H9 (cell line): ENCODE measurements around the gene P4HA1. TPM values are rescaled to one million over a fixed set of nuclear protein-coding genes. Genes with fewer than 3 reads are reported as not detected.

ENCODE experiments used
- DNase-seq: peaks from one replicate; pipeline ENCODE4 v3.0.0-alpha.2; 2017
- H2AFZ ChIP-seq: one replicate; pipeline ENCODE4 v1.6.1; 2013; ENCODE audit warnings: mild to moderate bottlenecking, low read length, control low read depth, moderate library complexity
- H2AK5ac ChIP-seq: 2 replicates; pipeline ENCODE4 v1.6.1; 2013; ENCODE audit warnings: low read length, control low read depth, mixed read lengths; ENCODE audit not compliant: insufficient read length
- H2BK120ac ChIP-seq: one replicate; pipeline ENCODE4 v1.6.1; 2013; ENCODE audit warnings: low read depth, mild to moderate bottlenecking, low read length, control low read depth, inconsistent platforms; ENCODE audit not compliant: poor library complexity, severe bottlenecking
- H2BK12ac ChIP-seq: 2 replicates; pipeline ENCODE4 v1.6.1; 2013; ENCODE audit warnings: low read length, control low read depth, mixed read lengths, low read depth; ENCODE audit not compliant: insufficient read length
- H2BK15ac ChIP-seq: 2 replicates; pipeline ENCODE4 v1.6.1; 2013; ENCODE audit warnings: low read depth, low read length, control low read depth
- H2BK20ac ChIP-seq: one replicate; pipeline ENCODE4 v1.6.1; 2013; ENCODE audit warnings: low read depth, mild to moderate bottlenecking, low read length, control low read depth, inconsistent platforms; ENCODE audit not compliant: poor library complexity, severe bottlenecking
- H2BK5ac ChIP-seq: 2 replicates; pipeline ENCODE4 v1.6.1; 2013; ENCODE audit warnings: low read length, control low read depth, mixed read lengths; ENCODE audit not compliant: insufficient read length
- H3K14ac ChIP-seq: 2 replicates; pipeline ENCODE4 v1.6.1; 2013; ENCODE audit warnings: low read length, control low read depth; ENCODE audit not compliant: insufficient read depth
- H3K18ac ChIP-seq: 2 replicates; pipeline ENCODE4 v1.6.1; 2013; ENCODE audit warnings: low read depth, mild to moderate bottlenecking, mixed read lengths, low read length, control low read depth; ENCODE audit not compliant: insufficient read length
- H3K23ac ChIP-seq: 2 replicates; pipeline ENCODE4 v1.6.1; 2013; ENCODE audit warnings: low read length, control low read depth, mixed read lengths, low read depth; ENCODE audit not compliant: insufficient read length
- H3K23me2 ChIP-seq: 2 replicates; pipeline ENCODE4 v1.6.1; 2013; ENCODE audit warnings: low read depth, mild to moderate bottlenecking, mixed read lengths, low read length, control low read depth; ENCODE audit not compliant: insufficient read length, poor library complexity, severe bottlenecking
- H3K27ac ChIP-seq: 2 replicates; pipeline ENCODE4 v1.5.1; 2013; ENCODE audit warnings: low read length, control low read depth, mixed read lengths, low read depth; ENCODE audit not compliant: insufficient read length
- H3K27me3 ChIP-seq: 2 replicates; pipeline ENCODE4 v1.6.1; 2013; ENCODE audit warnings: low read length, control low read depth, inconsistent platforms; ENCODE audit not compliant: insufficient read depth
- H3K4ac ChIP-seq: 2 replicates; pipeline ENCODE4 v1.6.1; 2013; ENCODE audit warnings: low read depth, mild to moderate bottlenecking, control low read depth, inconsistent platforms, low read length, moderate library complexity
- H3K4me1 ChIP-seq: 2 replicates; pipeline ENCODE4 v1.6.1; 2013; ENCODE audit warnings: low read length, control low read depth, inconsistent platforms; ENCODE audit not compliant: insufficient read depth
- H3K4me2 ChIP-seq: 2 replicates; pipeline ENCODE4 v1.6.1; 2013; ENCODE audit warnings: low read length, control low read depth, mixed read lengths; ENCODE audit not compliant: insufficient read length, insufficient read depth
- H3K56ac ChIP-seq: 2 replicates; pipeline ENCODE4 v1.6.1; 2013; ENCODE audit warnings: low read depth, mild to moderate bottlenecking, mixed read lengths, low read length, control low read depth; ENCODE audit not compliant: insufficient read length
- H3K79me1 ChIP-seq: 2 replicates; pipeline ENCODE4 v1.6.1; 2013; ENCODE audit warnings: low read depth, mild to moderate bottlenecking, moderate library complexity, low read length, control low read depth, inconsistent platforms; ENCODE audit not compliant: insufficient read depth, poor library complexity, severe bottlenecking
- H3K79me2 ChIP-seq: 2 replicates; pipeline ENCODE4 v1.6.1; 2013; ENCODE audit warnings: low read length, control low read depth, inconsistent platforms; ENCODE audit not compliant: insufficient read depth
- H3K9ac ChIP-seq: 2 replicates; pipeline ENCODE4 v1.6.1; 2013; ENCODE audit warnings: low read length, control low read depth, mixed read lengths; ENCODE audit not compliant: insufficient read length; ENCODE audit errors: extremely low read depth
- H3K9me3 ChIP-seq: one replicate; pipeline ENCODE4 v1.6.1; 2013; ENCODE audit warnings: low read depth, low read length, inconsistent platforms; ENCODE audit not compliant: control insufficient read depth
- H3T11ph ChIP-seq: one replicate; pipeline ENCODE4 v1.6.1; 2013; ENCODE audit warnings: mild to moderate bottlenecking, low read length, control low read depth, inconsistent platforms
- H4K20me1 ChIP-seq: one replicate; pipeline ENCODE4 v1.6.1; 2013; ENCODE audit not compliant: control insufficient read depth, insufficient read length, insufficient read depth
- H4K5ac ChIP-seq: 2 replicates; pipeline ENCODE4 v1.6.1; 2013; ENCODE audit warnings: low read depth, mild to moderate bottlenecking, mixed read lengths, low read length, control low read depth; ENCODE audit not compliant: insufficient read length
- H4K8ac ChIP-seq: replicated peaks from 2 replicates; pipeline ENCODE4 v1.6.1; 2013; ENCODE audit warnings: low read length, control low read depth, mixed read lengths, low read depth; ENCODE audit not compliant: insufficient read length
- H4K91ac ChIP-seq: 2 replicates; pipeline ENCODE4 v1.6.1; 2013; ENCODE audit warnings: low read depth, mild to moderate bottlenecking, moderate library complexity, mixed read lengths, low read length, control low read depth; ENCODE audit not compliant: insufficient read length
- H3K27ac Mint-ChIP-seq, 3 experiments: 2 replicates in 2 of 3; 3 replicates in 1 of 3; pipeline ENCODE4 v1.8.0; 2020 to 2021; ENCODE audit warnings: mixed read lengths in 3 of 3, mild to moderate bottlenecking in 1 of 3, moderate library complexity in 1 of 3
- H3K27me3 Mint-ChIP-seq: 2 replicates; pipeline ENCODE4 v1.8.0; 2021; ENCODE audit warnings: low read depth, mild to moderate bottlenecking, moderate library complexity, mixed read lengths
- H3K36me3 Mint-ChIP-seq, 3 experiments: 2 replicates in 2 of 3; 3 replicates in 1 of 3; pipeline ENCODE4 v1.8.0; 2020 to 2021; ENCODE audit warnings: low read depth in 3 of 3, mixed read lengths in 3 of 3; ENCODE audit not compliant: insufficient read depth in 1 of 3
- H3K4me1 Mint-ChIP-seq, 2 experiments: 2 replicates each; pipeline ENCODE4 v1.8.0; 2020; ENCODE audit warnings: mixed read lengths in 2 of 2
- H3K4me3 Mint-ChIP-seq, 2 experiments: 2 replicates in 1 of 2; 3 replicates in 1 of 2; pipeline ENCODE4 v1.8.0; 2020 to 2021; ENCODE audit warnings: mild to moderate bottlenecking in 2 of 2, mixed read lengths in 2 of 2, moderate library complexity in 1 of 2
- H3K9me3 Mint-ChIP-seq, 2 experiments: 2 replicates in 1 of 2; 3 replicates in 1 of 2; pipeline ENCODE4 v1.8.0; 2020; ENCODE audit warnings: mild to moderate bottlenecking in 2 of 2, mixed read lengths in 2 of 2, moderate library complexity in 1 of 2
- WGBS: extraction: QIAGEN DNeasy Blood & Tissue Kit; methylation state at CpG from one replicate; pipeline ENCODE4 v1.1.7; 2013; ENCODE audit warnings: missing lambda C conversion rate, low lambda C conversion rate, mixed read lengths; ENCODE audit not compliant: insufficient read length; ENCODE audit errors: extremely low coverage; 5-methylcytosine and 5-hydroxymethylcytosine counted together
- total RNA-seq: library from RNA; stranded (reverse); gene quantifications from 2 replicates; pipeline ENCODE4 v1.2.1, GENCODE V29; 2021
- TF ChIP-seq, protein P1 (sequence below): fragments of 200-600 bp; sonication (generic); conservative IDR thresholded peaks from 3 replicates; pipeline ENCODE4 v1.8.0; 2021; ENCODE audit warnings: antibody characterized with exemption, mild to moderate bottlenecking

The P4HA1 gene
- total RNA-seq, 1 experiment from 2014 or later = 48.6 TPM

DNA sequence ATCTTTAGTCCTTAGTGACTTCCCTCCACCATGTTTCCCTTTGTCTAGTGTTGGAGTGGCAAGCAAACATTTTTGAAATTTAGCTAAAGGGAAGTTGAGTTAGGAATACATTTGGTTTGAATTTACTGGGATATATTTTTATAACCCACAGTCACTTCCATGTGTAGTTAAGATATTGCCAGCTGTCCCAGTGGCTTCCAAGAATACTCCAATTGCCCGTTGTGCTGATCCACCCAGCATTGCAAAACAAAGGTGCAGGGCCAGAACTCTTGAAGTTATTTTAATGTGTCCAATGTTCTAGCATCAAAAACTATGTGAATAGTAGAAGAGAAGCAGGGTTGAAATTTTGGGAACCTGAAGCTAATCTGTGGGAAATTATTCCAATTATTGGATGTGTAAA, 2.5 kb upstream of the P4HA1 start:
- Histone ChIP-seq H3T11ph (no peak overlapping the region), H2BK5ac (no peak overlapping the region), H3K9ac (no peak overlapping the region), H2AK5ac (no peak overlapping the region), H3K56ac (no peak overlapping the region), H2BK15ac (no peak overlapping the region), H3K14ac (no peak overlapping the region), H3K79me2 (no peaks in the 10 kb centered on the region), H3K23ac (no peak overlapping the region), H3K4me2 (no peak overlapping the region), H3K79me1 (no peaks in the 10 kb centered on the region), H4K91ac (no peak overlapping the region), H2AFZ (no peak overlapping the region), H3K23me2 (peaks cover 7% of the 10 kb centered on the region), H4K8ac (no peak overlapping the region), H3K4me1 (no peaks in the 10 kb centered on the region), H3K27me3 (no peaks in the 10 kb centered on the region), H3K27ac (no peak overlapping the region), H2BK120ac (no peak overlapping the region), H2BK12ac (no peak overlapping the region), H4K5ac (no peak overlapping the region), H3K18ac (no peak overlapping the region), H4K20me1 (no peaks in the 10 kb centered on the region), H2BK20ac (no peak overlapping the region), H3K9me3 (no peaks in the 10 kb centered on the region), H3K4ac (no peak overlapping the region)
- no peaks in the 10 kb centered on the region for H3K27me3 Mint-ChIP-seq
- no peak overlapping the region for H3K27ac Mint-ChIP-seq
- TF ChIP-seq, protein P1, sequence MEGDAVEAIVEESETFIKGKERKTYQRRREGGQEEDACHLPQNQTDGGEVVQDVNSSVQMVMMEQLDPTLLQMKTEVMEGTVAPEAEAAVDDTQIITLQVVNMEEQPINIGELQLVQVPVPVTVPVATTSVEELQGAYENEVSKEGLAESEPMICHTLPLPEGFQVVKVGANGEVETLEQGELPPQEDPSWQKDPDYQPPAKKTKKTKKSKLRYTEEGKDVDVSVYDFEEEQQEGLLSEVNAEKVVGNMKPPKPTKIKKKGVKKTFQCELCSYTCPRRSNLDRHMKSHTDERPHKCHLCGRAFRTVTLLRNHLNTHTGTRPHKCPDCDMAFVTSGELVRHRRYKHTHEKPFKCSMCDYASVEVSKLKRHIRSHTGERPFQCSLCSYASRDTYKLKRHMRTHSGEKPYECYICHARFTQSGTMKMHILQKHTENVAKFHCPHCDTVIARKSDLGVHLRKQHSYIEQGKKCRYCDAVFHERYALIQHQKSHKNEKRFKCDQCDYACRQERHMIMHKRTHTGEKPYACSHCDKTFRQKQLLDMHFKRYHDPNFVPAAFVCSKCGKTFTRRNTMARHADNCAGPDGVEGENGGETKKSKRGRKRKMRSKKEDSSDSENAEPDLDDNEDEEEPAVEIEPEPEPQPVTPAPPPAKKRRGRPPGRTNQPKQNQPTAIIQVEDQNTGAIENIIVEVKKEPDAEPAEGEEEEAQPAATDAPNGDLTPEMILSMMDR = no peak
- H3K4me3 Mint-ChIP-seq = no peak overlapping the region
- no CpG with 5 or more reads among the region's 1 CpG for WGBS
- peaks cover 15 to 17% of the 10 kb centered on the region in 2 experiments for H3K4me1 Mint-ChIP-seq
- no peak for DNase-seq
- no peaks in the 10 kb centered on the region for H3K9me3 Mint-ChIP-seq
- H3K36me3 Mint-ChIP-seq = no peaks in the 10 kb centered on the region
